WI38 (cell line): ENCODE data around the gene GRN.
A peak's percentile ranks its signal among the peaks of the same experiment; 100 is the strongest.
"Not testable (repeated sequence)": the region's sequence is repeated elsewhere in the genome, so short reads cannot be mapped to it uniquely, and the experiment has no call there.

ENCODE experiments used
- H3K4me3 ChIP-seq: 2 replicates; pipeline ENCODE4 v1.5.1; 2011; ENCODE audit warnings: low read depth, mild to moderate bottlenecking, control low read depth, low read length
- CTCF ChIP-seq: IDR thresholded peaks from 2 replicates; pipeline ENCODE4 v1.5.1; 2012; ENCODE audit warnings: low read depth, mild to moderate bottlenecking, control low read depth, low read length

Gene GRN

GRCh38 chr17:44390250-44390870 is 45.3 kb downstream of the GRN start:
- no peak overlapping the region for H3K4me3 ChIP-seq
- TF ChIP-seq CTCF, result no peak

- not testable (repeated sequence) for H3K4me3 ChIP-seq
Observed at GRCh38 chr17:44394112-44394511, 49.0 kb downstream of the GRN start.

GRCh38 chr17:44394833-44395232 is 49.7 kb downstream of the GRN start:
- no peak overlapping the region for H3K4me3 ChIP-seq
- TF ChIP-seq CTCF, result no peak

GRCh38 chr17:44396946-44397345 is 51.8 kb downstream of the GRN start:
- TF ChIP-seq CTCF, result no peak

GRCh38 chr17:44397479-44398440 is 52.7 kb downstream of the GRN start:
- no peak overlapping the region for H3K4me3 ChIP-seq
- TF ChIP-seq CTCF, result no peak

More at GRCh38 chr17:44396946-44397345, 51.8 kb downstream of the GRN start:
- no peak overlapping the region for H3K4me3 ChIP-seq

GRCh38 chr17:44398692-44399691 is 53.9 kb downstream of the GRN start:
- no peak for TF ChIP-seq CTCF
- H3K4me3 ChIP-seq, result no peak overlapping the region

- no peak overlapping the region for H3K4me3 ChIP-seq
- TF ChIP-seq CTCF, result peak; percentile 49
Observed at GRCh38 chr17:44400226-44400847, 55.2 kb downstream of the GRN start.
